HG02938 (cell line): Measurements from ENCODE around the gene AGAP2.
"Not testable (repeated sequence)": the region's sequence is repeated elsewhere in the genome, so short reads cannot be mapped to it uniquely, and the experiment has no call there.

ENCODE experiments used
- ATAC-seq: cut with Tn5 transposase; IDR thresholded peaks from one replicate; pipeline ENCODE4 v1.9.1; 2021; ENCODE audit warnings: mild to moderate bottlenecking, moderate library complexity; ENCODE audit not compliant: unreplicated experiment

The AGAP2 gene

GRCh38 chr12:57738661-57739237 lies at the start of gene AGAP2:
AGAP2 (minus strand) TSS chr12:57738742; CDS start chr12:57738246, 496 bp downstream.
- ATAC-seq: no peak

- no peak for ATAC-seq
Measured at GRCh38 chr12:57783861-57784260, 45.3 kb upstream of the AGAP2 start.

GRCh38 chr12:57783466-57783801 lies 44.9 kb upstream of the AGAP2 start:
- ATAC-seq: no peak

GRCh38 chr12:57782608-57783465 lies 44.3 kb upstream of the AGAP2 start, which contains the start of gene TSFM:
TSFM (plus strand) TSS chr12:57782787; CDS start chr12:57782802, 15 bp downstream.
- ATAC-seq: peak; percentile 86

- no peak for ATAC-seq
Measured at GRCh38 chr12:57782243-57782607, 43.7 kb upstream of the AGAP2 start.

GRCh38 chr12:57781801-57782200 lies 43.3 kb upstream of the AGAP2 start:
- no peak for ATAC-seq

- no peak for ATAC-seq
Measured at GRCh38 chr12:57781244-57781643, 42.7 kb upstream of the AGAP2 start.

- ATAC-seq: no peak
Measured at GRCh38 chr12:57780284-57780897, 41.8 kb upstream of the AGAP2 start.

GRCh38 chr12:57779736-57780135 lies 41.2 kb upstream of the AGAP2 start:
- ATAC-seq: no peak

- no peak for ATAC-seq
Measured at GRCh38 chr12:57777911-57778310, 39.4 kb upstream of the AGAP2 start.

GRCh38 chr12:57777367-57777766 lies 38.8 kb upstream of the AGAP2 start:
- no peak for ATAC-seq

- no peak for ATAC-seq
Measured at GRCh38 chr12:57776247-57776587, 37.7 kb upstream of the AGAP2 start.

- no peak for ATAC-seq
Measured at GRCh38 chr12:57775563-57776246, 37.2 kb upstream of the AGAP2 start.

- no peak for ATAC-seq
Measured at GRCh38 chr12:57775044-57775443, 36.5 kb upstream of the AGAP2 start.

GRCh38 chr12:57774634-57775033 lies 36.1 kb upstream of the AGAP2 start:
- ATAC-seq: not testable (repeated sequence)

- peak; percentile 27 for ATAC-seq
Measured at GRCh38 chr12:57772429-57773322, 34.1 kb upstream of the AGAP2 start, which contains the start of gene EEF1AKMT3. EEF1AKMT3 (plus strand) TSS chr12:57772614; CDS start chr12:57772725, 111 bp downstream.

GRCh38 chr12:57771873-57772428 lies 33.4 kb upstream of the AGAP2 start, which contains the start of gene METTL1:
METTL1 (minus strand) TSS chr12:57772105; CDS start chr12:57772083, 22 bp downstream.
- peak; percentile 74 for ATAC-seq

GRCh38 chr12:57771236-57771872 lies 32.8 kb upstream of the AGAP2 start:
- ATAC-seq: peak; percentile 76

- no peak for ATAC-seq
Measured at GRCh38 chr12:57770734-57771133, 32.2 kb upstream of the AGAP2 start.
